Measurements from ENCODE around the gene HTR4. TPM values are rescaled to one million over a fixed set of nuclear protein-coding genes. Genes with fewer than 3 reads are reported as not detected.

The HTR4 gene
- total and polyA plus RNA-seq, 2 of the 4 experiments (the other 2 are of a cell fraction) = not detected

GRCh38 chr5:148687871-148688270 lies 33.5 kb upstream of the HTR4 start:
- H2BK15ac ChIP-seq (ENCODE audit: low read depth, low read length) = no peak overlapping the region
- dilution Hi-C loops (cut with HindIII; ENCODE audit: low sequenced_read_pairs, unreplicated experiment) = no loop called here
- no peak for ATAC-seq (ENCODE audit: low read depth)
- WGBS, 2 experiments (ENCODE audit: extremely low coverage in 2 of 2, insufficient read length in 1 of 2) = no CpG with 5 or more reads among the region's 2 CpGs
- H2AK5ac ChIP-seq (ENCODE audit: low read depth, low read length) = no peak overlapping the region
- no peak overlapping the region for H4K5ac ChIP-seq (ENCODE audit: low read depth, low read length)
- no peaks in the 10 kb centered on the region for H3K9me1 ChIP-seq (ENCODE audit: insufficient read depth, low read length)
- in situ Hi-C loops (cut with MboI; ENCODE audit: low sequenced_read_pairs) = no loop called here
- no peak overlapping the region for H3K4ac ChIP-seq (ENCODE audit: low read depth, low read length)
- no peak for TF ChIP-seq CHD1 (IDR thresholded peaks at IDR 0.05; ENCODE audit: low read depth, low read length)
- TF ChIP-seq USF2 (IDR thresholded peaks at IDR 0.05; ENCODE audit: low read depth, low read length) = no peak
- TF ChIP-seq CEBPB (IDR thresholded peaks at IDR 0.05; ENCODE audit: low read depth, low read length) = peak; percentile 72
- no peak overlapping the region for H3K23ac ChIP-seq (ENCODE audit: low read depth, low read length)
- H3K27me3 ChIP-seq (ENCODE audit: control insufficient read depth, insufficient read depth, low read length) = peaks cover 1% of the 10 kb centered on the region; the same call in 1 of the 2 replicates
- no peak overlapping the region for H3K56ac ChIP-seq (ENCODE audit: extremely low read depth, insufficient read depth, low read length)
- H2BK20ac ChIP-seq (ENCODE audit: low read depth, low read length) = no peak overlapping the region
- H3K14ac ChIP-seq (replicated peaks; ENCODE audit: low read depth, low read length) = no peak overlapping the region
- no peak for DNase-seq
- H3K36me3 ChIP-seq (ENCODE audit: control insufficient read depth, insufficient read depth, low read length) = no peaks in the 10 kb centered on the region
- no peaks in the 10 kb centered on the region for H3K4me1 ChIP-seq (ENCODE audit: control insufficient read depth, insufficient read depth, low read length)
- H4K91ac ChIP-seq (ENCODE audit: insufficient read depth, low read depth, low read length) = no peak overlapping the region
- H2BK120ac ChIP-seq (ENCODE audit: low read depth, low read length) = no peak overlapping the region
- H3K4me3 ChIP-seq (ENCODE audit: insufficient read depth, low read depth, low read length) = no peak overlapping the region
- H3K9me3 ChIP-seq (ENCODE audit: control insufficient read depth, insufficient read depth, low read length) = no peaks in the 10 kb centered on the region
- no peaks in the 10 kb centered on the region for H4K20me1 ChIP-seq (ENCODE audit: insufficient read depth, low read length)
- H3K4me2 ChIP-seq (ENCODE audit: low read depth, low read length) = no peak overlapping the region
- no TSS peak for BruUV-seq (replicated peaks)
- H3K9ac ChIP-seq (ENCODE audit: low read depth, low read length) = no peak overlapping the region
- no peak overlapping the region for H2BK5ac ChIP-seq (ENCODE audit: low read depth, low read length, poor library complexity, severe bottlenecking)
- no peaks in the 10 kb centered on the region for H3K79me1 ChIP-seq (ENCODE audit: low read depth in 1 of 2, low read length in 2 of 2)
- no peak overlapping the region for H3K18ac ChIP-seq (ENCODE audit: low read depth, low read length)
- H3K27ac ChIP-seq (ENCODE audit: insufficient read depth, low read length) = no peak overlapping the region
- no peak overlapping the region for H4K8ac ChIP-seq (ENCODE audit: low read depth in 2 of 2, low read length in 2 of 2)
- no peak overlapping the region for H2AFZ ChIP-seq (replicated peaks; ENCODE audit: low read length, poor library complexity)
- CTCF ChIA-PET = interaction anchor here (0.8 kb wide), 1 partner anchor 9 kb away, joined by 5 read pairs; no protein-coding TSS in a partner anchor
- intact Hi-C loops (cut with micrococcal nuclease) = no loop called here
- no peak overlapping the region for H2AK9ac ChIP-seq (replicated peaks; ENCODE audit: low read depth, low read length, poor library complexity)
- POLR2A ChIA-PET (ENCODE audit: unreplicated experiment) = no interaction called here

Data from IMR-90 (cell line).